GM21367 (cell line): Measurements from ENCODE around the gene KCNJ8.
"Not testable (repeated sequence)": the region's sequence is repeated elsewhere in the genome, so short reads cannot be mapped to it uniquely, and the experiment has no call there.

ENCODE experiments used
- ATAC-seq: cut with Tn5 transposase; IDR thresholded peaks from one replicate; pipeline ENCODE4 v1.9.1; 2021; ENCODE audit not compliant: unreplicated experiment

KCNJ8 gene

DNA sequence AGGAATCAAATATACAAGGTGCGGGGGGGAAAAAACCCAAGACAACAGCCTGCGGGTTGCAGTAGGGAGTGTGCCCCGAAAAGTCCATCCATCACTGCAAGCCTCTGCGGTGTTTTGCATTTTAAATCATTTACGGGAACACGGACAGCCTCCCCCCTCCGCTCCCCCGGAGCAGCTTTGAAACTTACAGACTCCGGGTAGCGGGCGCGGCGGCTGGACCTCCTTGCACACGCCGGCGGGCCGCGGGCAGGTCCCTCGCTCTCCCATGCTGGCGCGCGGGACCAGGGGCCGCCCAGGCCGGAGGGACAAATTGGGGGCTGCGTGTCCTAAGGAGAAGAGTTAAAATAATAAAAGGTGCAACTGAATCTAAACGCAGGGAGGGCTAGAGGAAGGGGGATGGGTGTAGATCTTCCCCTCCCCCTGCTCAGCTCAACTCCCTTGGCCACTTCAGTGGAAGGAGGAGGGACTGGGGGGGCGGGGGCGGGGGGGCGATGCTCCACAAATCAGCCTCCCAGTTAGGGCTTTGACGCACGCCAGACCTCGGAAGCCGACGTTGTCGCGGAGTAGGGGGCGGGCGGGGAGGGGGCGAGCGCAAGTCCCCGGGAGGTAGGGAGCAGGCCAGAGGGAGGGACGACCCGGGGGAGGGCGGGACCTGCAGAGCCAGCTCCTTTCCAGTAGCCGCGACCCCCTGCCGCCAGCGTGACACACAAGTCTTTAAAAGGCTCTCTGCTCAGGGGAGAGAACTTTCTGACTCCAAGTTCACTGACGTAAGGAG, at the start of gene KCNJ8:
Gene KCNJ8, minus strand, starts transcription at position 349 of the 775 bp plus-strand sequence. CDS start 1,090 bp downstream, outside the sequence.
- no peak for ATAC-seq

DNA sequence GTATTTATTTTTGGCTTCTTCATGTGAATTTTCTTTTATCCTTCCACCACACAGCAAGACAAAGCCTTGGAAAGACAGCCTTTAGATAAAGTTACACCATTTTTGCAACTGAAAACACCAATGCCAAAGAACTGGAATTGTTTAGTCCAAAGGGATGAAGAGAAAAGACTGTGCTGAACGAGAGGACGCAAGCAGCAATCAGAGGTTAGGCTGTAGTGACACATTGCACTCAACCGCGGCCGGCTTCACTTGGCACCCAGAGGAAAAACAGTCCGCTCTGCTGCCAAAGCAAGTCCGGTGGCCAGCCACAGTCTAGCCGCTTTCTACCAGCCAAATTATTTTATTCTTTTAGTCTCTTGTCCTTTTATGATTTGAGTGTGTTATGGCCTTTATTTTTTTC, 49.1 kb upstream of the KCNJ8 start:
- ATAC-seq = no peak

DNA sequence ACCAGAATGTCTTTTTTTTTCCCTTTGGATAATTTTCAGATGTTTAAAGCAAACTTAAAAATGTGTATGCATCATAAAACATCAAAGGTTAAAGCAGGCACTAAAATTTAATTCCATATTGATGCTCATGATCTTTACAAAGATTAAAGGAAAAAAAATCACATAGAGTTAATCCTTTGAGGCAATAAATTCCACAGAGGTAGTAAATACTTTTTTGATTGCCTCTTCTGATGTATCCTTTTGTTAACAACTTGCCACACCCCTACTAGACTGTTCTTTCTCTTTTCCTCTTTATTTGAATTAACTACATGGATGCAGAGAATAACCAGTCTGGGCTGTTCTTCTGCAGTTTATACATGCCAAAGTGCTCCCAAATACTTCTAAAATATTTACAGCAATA, 45.2 kb upstream of the KCNJ8 start:
- ATAC-seq = no peak

DNA sequence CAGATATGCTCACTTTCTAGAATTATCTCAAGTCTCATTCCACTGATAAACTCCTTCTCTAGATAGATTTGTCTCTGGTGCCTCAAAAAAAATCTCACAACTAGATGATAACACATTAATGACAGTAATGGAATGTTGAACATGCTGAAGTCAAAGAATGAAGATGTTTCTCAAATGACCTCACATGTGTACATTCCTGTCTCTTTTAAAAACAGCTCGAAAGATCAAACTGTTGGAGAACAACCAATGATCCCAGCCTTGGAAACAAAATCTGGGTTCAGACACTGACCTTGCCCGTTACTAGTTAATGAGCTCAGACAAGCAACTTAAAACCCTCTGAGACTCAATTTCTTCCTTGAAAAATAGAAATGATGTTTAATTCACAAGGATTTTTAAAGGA, 44.7 kb upstream of the KCNJ8 start:
- ATAC-seq = no peak

DNA sequence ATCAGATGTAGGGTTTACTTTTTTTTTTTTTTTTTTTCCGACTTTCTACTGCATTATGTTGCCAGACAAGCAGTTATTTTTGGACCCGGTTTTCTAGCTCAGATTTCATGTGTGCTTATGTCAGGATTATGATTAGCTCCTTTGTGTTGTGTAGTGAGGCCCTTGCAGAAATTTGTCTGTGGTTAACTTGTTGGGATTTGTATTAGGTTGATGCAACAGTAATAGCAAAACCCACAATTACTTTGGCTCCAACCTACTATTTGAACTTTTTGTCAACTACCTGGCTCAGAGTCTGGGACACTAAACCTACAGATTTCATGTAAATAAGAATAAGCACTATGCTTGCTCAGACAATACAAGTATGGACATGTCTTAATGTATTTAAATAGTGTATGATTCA, 44.1 kb upstream of the KCNJ8 start:
- ATAC-seq = no peak

DNA sequence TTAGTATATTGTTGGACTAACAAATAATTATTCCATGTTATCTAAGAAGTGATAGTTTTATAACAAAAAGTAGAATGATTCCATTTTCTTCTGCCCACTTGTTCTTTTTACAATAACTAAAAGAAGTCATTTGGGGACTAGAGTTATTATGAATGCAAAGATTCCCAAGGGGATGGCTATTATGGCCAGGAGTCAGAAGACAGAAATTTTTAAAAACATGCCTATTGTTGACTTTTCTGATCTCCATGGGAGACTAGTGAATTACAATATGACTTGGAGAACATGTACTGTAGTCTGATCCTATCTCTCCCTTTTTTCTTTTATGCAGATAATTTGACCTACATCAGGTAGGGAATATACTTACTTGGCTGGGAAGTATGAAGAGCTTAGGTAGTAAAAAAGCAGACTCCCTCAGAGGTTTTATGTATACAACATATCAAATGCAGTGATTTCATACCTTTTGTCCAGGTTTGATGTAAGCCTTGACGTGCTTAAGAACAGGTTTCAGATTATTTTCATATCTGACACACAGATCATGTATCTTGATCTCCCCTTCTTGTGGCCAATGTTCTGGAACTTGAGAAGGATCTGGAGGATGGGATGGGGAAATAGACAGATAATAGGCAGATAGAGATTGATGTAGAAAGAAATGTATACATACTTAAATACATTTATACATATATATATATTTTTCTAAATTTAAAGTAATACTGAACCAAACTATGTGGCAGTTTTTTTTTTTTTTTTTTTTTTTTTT, 41.0 kb upstream of the KCNJ8 start:
- no peak for ATAC-seq

DNA sequence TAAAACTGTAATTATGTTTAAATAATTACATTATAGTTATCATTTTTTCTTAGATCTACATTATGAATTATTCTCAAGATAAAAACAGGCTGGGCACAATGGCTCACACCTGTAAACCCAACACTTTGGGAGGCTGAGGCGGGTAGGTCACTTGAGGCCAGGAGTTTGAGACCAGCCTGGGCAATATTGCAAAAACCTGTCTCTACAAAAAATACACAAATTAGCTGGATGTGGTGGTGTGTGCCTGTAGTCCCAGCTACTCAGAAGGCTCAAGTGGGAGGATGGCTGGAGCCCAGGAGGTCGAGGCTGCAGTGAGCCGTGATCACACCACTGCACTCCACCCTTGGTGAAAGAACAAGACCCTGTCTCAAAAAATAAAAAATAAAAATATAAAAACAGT, 40.3 kb upstream of the KCNJ8 start:
- no peak for ATAC-seq

DNA sequence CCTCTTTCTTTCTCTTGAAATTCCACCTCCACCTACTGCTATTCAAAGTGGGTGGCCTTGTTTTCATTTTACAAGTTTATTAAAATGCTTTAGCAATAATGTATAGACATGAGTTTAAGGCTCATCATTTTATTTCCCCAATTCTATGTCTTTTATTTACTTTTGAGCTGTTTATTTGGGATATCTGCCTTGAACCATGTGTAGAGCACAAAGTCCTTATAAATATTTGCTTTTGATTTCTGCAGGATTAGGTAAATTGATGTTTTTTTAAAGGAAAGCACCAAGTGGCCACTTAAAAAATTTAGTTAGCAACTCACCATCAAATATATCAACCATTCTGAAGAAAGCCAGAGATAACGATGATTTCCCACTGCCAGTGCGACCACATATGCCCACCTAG, 39.8 kb upstream of the KCNJ8 start:
- ATAC-seq = no peak

DNA sequence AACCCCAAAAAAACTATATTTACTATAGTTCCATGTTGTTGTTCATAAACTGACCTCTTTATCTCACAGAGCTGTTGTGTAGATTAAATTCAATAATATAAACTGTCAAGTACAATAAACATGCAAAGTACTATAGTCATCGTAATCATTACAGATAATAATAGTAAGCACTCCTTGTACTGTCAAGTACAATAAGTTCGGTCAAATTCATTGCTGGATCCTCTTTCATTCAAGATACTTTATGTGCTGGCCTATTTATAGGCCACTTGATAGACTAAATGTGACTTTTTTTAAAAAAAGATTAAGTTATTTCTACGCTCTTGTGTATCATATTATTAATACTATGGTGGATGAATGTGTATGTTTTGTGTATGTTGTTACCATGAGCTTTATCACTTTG, 39.2 kb upstream of the KCNJ8 start:
- ATAC-seq = no peak

DNA sequence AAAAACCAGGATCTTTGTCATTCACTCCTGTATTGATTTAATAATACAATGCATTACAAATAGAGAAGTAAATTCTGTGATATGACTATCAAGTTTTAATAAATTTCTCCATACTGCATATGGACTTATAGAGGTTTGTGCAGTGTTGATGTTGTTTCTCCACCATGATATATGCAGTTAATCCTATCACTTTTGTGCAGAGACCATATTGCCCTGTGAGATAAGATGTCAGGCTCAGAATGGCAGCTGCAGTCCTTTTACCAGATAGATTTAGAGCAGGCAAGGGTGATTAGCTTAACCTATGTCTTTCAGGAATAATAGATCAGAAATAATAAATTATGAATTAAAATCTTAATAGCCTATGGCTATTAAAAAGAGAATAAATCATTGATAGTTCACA, 38.6 kb upstream of the KCNJ8 start:
- no peak for ATAC-seq

DNA sequence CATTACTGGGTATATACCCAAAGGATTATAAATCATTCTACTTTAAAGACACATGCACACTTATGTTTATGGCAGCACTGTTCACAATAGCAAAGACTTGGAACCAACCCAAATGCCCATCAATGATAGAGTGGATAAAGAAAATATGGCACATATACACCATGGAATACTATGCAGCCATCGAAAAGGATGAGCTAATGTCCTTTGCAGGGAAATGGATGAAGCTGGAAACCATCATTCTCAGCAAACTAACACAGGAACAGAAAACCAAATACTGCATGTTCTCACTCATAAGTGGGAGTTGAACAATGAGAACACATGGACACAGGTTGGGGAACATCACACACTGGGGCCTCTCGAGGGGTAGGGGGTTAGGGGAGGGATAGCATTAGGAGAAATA, 37.8 kb upstream of the KCNJ8 start:
- ATAC-seq = not testable (repeated sequence)

DNA sequence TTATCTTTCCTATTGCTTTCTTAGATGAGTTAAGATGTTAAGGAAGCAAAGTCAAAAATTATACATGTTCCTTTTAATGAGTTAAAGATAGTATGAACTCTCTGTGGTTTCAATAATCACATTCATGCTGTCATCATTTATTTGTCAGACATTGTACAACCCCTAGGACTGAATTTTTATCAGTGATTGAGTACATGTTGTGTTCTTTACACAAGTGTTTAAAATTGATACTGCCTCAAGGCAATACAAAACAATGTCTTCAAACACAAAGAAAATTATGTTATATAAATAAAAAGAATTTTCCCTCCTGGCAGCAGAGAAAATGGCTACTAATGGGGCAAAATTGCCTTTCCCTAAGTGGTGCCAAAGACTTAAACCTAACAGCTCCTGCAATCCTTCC, 34.6 kb upstream of the KCNJ8 start:
- no peak for ATAC-seq

DNA sequence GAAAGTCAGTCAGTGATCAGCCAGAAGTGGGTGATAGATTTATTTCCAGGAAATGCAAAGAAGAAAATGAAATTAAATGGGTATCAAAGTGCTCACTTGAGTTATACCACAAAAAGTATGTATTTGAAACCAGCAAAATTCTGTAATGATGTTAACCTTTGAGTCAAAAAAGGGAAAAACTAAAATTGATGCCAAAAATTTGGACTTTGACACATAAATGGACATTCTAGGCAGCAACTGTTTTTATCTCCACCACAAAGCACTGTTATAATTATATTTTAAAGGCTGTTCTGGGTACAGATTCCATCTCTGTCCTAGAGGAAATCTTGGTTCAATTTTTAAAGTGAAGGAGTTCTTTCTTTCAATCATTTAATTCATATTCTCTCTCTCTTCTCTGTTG, 31.7 kb upstream of the KCNJ8 start:
- no peak for ATAC-seq

DNA sequence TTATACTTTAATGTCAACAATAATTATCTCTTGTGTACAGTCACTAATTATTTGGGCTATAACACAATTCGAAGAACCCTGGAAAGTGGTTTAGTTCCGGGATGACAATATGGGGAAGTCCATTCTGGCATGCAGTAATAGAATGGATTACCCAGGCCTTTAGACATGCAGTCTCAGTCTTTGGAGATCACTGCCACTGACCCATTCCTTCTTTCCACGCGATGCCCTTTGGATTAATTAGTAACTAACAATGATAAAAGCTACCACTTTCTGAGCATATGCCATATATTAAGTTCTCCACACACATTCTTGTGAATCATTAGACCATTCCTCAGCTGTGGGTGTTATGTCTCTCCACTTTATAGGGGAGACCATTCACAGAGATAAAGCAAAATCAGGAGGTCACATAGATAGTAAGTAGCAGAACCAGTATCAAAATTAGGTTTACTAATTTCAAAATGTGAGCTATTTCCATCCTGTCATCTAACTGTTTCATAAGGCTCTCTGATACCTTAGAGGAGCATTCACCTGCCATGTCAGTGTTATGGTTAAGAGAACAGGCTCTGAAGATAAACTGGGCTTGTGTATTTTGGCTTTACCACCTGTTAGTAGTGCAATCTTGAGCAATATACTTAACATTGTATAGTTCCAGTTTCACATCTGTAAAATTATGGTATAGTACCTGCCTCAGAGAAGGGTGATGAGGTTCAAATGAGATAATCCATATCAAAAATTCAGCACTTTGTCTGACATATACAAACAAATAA, 27.2 kb upstream of the KCNJ8 start:
- no peak for ATAC-seq

DNA sequence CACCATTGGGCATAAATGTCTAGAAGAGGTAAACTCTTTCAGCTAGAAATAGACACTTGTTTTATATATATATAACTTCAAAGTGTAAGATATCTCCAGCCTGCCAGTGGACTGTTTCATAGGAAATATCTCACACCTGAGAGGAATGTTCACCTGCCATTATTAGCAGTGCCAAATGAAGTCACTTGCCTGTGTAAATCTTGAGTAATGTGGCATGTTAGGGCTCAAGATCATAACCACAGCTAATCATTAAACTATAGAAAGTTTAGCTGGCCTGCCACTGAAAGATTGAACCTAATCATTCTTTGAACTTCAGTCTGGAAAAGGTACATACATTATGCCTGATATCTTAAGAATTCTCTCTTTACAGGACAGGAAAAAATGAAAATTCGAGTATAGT, 25.5 kb upstream of the KCNJ8 start:
- no peak for ATAC-seq

DNA sequence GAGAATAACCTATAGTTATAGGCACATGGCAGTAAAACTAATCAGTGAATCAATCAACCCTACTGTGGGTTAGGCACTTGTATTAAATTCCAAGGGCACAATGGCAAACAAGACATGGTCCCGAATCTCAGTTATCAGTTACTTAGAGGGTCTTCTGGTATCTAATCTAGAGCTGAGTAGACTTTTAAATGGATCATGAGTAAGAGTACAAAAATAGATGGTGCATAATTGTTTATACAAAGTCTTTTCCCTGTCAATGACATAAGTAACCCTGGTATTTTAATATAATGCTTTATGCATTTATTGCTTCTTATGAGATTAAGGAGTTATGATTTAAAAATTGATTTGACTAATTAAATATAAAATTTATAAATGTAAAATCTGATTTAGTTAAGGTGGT, 23.0 kb upstream of the KCNJ8 start:
- no peak for ATAC-seq

DNA sequence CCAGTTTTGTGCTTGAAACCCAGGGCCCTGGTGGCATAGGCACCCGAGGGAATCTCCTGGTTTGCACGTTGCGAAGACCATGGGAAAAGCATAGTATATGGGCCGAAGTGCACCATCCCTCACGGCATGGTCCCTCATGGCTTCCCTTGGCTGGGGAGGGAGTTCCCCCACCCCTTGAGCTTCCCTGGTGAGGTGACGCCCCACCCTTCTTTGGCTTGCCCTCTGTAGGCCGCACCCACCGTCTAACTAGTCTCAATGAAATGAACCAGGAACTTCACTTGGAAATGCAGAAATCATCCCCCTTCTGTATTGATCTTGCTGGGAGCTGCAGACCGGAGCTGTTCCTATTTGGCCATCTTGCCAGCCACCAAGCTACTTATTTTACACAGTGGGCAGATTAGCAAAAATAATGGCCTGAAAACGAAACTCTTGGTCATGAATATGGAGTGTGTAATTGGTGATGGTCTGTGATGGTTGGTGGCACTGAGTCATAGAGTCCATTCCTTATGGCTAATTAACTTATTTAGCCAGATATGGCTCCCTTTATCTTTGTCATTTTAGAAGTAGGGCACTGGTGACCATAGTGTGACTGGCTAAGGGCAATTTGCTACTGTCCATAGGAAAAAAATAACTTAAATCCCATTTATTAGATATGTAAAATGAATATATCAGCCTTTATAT, 21.3 kb upstream of the KCNJ8 start:
- no peak for ATAC-seq

DNA sequence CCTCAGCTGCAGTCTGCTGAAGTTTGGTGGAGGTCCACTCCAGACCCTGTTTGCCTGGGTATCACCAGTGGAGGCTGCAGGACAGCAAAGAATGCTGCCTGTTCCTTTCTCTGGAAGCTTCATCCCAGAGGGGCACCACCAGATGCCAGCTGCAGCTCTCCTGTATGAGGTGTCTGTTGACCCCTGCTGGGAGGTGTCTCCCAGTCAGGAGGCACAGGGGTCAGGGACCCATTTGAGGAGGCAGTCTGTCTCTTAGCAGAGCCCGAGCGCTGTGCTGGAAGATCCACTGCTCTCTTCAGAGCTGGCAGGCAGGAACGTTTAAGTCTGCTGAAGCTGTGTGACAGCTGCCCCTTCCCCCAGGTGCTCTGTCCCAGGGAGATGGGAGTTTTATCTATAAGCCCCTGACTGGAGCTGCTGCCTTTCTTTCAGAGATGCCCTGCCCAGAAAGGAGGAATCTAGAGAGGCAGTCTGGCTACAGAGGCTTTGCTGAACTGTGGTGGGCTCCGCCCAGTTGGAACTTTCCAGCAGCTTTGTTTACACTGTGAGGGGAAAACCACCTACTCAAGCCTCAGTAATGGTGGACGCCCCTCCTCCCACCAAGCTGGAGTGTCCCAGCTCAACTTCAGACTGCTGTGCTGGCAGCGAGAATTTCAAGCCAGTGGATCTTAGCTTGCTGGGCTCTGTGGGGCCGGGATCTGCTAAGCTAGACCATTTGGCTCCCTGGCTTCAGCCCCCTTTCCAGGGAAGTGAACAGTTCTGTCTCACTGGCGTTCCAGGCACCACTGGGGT, 20.5 kb upstream of the KCNJ8 start:
- ATAC-seq = not testable (repeated sequence)

DNA sequence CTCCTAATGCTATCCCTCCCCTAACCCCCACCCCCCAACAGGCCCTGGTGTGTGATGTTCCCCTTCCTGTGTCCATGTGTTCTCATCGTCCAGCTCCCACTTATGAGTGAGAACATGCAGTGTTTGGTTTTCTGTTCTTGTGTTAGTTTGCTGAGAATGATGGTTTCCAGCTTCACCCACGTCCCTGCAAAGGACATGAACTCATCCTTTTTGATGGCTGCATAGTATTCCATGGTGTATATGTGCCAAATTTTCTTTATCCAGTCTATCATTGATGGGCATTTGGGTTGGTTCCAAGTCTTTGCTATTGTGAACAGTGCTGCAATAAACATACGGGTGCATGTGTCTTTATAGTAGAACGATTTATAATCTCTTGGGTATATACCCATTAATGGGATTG, 15.2 kb upstream of the KCNJ8 start:
- ATAC-seq = not testable (repeated sequence)
